GM21390 (cell line): ENCODE data around the gene NRROS.
A peak's percentile ranks its signal among the peaks of the same experiment; 100 is the strongest.
"Not testable (repeated sequence)": the region's sequence is repeated elsewhere in the genome, so short reads cannot be mapped to it uniquely, and the experiment has no call there.

Experiments
- ATAC-seq: cut with Tn5 transposase; IDR thresholded peaks from one replicate; pipeline ENCODE4 v1.9.1; 2021; ENCODE audit not compliant: unreplicated experiment

The NRROS gene

GRCh38 chr3:196639483-196640296 lies at the start of gene NRROS:
Gene NRROS, plus strand, starts transcription at chr3:196639694. Its CDS starts 14,846 bp downstream, at chr3:196654540.
- peak; percentile 36 for ATAC-seq

DNA sequence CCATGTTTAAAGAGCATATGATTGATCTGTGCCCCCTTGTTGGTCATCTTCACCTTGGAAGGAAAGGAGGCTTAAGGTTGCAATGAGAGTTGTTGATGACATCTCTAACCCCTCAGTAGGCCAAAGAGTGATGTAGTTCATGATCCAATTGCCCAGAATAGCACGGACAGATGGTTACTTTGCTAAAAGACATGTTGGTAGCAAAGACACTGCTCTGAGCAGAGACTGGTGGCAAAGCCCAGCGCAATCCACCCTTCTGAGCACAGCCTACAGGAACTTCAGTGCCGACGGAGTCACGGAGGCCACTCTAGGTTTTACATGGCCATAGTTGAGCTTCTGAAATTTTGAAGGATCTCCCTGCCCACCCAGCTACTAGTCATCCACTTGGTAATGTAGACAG lies 49.2 kb upstream of the NRROS start:
- no peak for ATAC-seq

- no peak for ATAC-seq
These were observed 43.1 kb upstream of the NRROS start for GRCh38 chr3:196596355-196596754.

DNA sequence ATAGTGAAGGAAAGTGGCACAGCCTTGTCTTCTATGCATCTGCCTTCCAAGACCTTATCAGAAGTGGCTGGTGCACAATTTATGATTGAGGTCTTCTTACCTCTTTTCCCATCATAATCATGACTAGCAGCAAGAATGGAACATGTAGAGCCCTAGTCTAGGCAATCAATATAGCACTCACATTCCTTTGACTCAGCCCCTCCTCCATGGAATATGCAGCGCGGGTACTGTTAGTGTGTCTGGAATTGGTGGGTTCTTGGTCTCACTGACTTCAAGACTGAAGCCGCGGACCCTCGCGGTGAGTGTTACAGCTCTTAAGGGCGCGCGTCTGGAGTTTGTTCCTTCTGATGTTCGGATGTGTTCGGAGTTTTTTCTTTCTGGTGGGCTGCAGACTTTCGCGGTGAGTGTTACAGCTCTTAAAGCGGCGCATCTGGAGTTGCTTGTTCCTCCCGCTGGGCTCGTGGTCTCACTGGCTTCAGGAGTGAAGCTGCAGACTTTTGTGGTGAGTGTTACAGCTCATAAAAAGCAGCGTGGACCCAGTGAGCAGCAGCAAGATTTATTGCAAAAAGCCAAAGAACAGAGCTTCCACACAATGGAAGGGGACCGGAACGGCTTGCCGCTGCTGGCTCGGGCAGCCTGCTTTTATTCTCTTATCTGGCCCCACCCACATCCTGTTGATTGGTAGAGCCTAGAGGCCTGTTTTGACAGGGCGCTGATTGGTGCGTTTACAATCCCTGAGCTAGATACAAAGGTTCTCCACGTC lies 41.3 kb upstream of the NRROS start:
- ATAC-seq, result not testable (repeated sequence)

DNA sequence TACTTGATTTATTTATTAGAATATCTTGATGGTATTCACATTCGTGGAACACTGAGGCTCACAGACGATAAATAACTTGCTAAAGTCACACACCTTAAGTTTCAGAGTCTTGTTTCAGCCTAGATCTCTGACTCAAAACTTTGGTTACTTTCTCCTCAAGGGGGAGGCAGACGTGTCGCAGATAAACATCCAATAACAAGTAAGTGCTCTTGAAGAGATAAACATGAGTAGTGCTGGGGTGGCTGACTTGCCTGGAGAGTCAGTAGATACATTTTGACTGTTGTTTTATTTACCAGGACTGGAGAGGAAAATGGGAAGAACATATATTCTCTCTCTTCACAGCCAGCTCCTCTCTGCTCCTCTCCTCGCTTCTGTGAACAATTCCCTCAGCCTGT lies 39.8 kb upstream of the NRROS start:
- no peak for ATAC-seq

GRCh38 chr3:196600359-196600758 lies 39.1 kb upstream of the NRROS start:
- no peak for ATAC-seq

DNA sequence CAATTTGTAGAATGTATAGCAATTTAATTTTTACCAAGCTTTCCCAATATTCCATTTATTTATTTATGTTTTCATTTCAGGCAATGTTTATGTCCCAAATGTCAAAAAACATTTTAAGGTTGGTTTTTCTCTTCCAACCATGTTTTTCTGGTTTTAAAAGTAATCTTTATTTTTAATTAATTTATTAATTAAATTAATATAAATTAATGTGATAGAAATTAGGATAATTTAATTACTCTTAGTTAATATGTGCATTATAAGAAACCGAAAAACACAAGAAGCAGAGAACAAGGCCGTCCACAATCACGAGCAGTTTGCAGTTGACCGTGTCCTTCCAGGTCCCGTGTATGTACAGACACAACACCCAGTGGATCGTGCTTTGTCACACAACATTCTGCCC lies 36.8 kb upstream of the NRROS start:
- no peak for ATAC-seq

- ATAC-seq, result no peak
These were observed 35.8 kb upstream of the NRROS start for GRCh38 chr3:196603683-196604082.

GRCh38 chr3:196604548-196604947 lies 34.9 kb upstream of the NRROS start:
- no peak for ATAC-seq

- no peak for ATAC-seq
These were observed 30.8 kb upstream of the NRROS start for GRCh38 chr3:196608693-196609092.

- ATAC-seq, result peak; percentile 81
These were observed 30.1 kb upstream of the NRROS start for GRCh38 chr3:196609343-196609775.

DNA sequence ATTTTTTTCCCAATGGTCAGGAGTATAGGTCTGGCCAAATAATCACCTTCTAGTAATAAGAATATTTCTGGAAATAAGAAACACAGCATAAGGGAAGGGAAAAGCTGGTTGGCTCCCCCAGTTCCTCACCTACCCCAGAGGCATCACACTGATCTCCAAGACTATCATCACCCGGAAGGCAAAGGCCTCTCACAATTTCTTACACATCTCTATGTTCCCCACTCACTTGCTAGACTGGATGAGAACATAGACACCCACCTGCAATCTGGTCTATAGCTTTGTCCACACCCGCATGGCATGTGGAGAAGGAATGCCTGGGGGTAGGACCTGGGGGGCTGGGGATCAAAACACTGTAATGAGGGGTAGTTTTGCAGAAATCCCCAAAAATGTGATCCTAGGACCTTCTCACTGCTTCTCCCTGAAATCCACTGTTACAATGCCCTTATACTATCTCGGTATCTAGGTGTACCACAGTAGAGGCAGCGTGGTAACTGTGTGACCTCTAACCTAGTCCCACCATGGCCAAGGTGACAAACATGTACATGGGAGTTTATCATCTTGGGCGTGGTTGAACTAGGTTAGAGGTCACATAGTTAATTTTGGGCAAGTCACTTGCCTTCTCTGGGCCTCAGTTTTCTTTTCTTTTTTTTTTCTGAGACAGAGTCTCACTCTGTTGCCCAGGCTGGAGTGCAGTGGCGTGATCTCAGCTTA lies 29.5 kb upstream of the NRROS start:
- ATAC-seq, result no peak

DNA sequence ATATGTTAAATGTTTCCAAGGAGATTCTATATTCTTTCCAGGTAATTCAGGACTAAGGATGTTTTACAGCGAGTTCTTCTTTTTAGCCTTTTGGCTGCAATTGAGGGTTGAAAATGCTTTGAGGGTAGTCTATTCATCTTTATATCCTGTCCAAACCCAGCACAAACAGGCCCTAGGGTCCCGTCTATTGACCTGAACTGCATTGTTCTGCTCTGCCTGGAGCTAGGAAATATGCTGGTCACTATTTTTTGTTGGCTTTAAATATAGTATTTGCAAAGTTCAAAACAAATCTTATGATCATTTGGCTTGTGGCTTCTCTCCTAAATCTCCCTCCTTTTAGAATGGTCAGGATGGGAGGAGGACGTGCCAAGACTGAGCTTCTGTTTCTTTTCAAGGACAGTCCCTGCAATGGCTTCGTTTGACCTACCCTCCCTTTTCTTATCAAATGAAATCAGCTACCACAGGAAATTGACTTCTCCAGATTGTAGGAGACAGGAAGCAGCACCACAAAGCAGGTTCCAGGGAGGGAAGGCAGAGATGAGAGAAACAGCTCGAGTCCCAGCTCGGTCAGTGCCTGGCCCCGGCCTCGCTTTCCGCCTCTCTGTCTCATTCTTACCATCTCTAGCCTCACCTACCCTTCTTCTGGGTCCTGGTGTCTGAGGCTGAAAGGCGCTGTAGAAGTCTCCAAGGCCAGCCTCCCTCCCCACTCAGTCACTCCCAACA lies 27.6 kb upstream of the NRROS start:
- no peak for ATAC-seq

DNA sequence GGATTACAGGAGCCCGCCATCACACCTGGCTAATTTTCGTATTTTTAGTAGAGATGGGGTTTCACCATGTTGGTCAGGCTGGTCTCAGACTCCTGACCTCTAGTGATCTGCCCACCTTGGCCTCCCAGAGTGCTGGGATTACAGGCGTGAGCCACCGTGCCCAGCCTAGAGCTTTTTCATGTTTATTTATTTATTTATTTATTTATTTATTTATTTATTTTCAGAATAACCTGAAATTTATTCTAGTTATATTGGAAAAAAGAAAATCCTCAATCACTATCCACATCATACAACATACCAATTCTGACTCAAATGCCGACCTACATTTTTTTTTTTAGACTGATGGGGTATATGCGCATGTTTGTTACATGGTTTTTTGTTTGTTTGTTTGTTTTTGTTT lies 24.3 kb upstream of the NRROS start:
- ATAC-seq, result not testable (repeated sequence)

- no peak for ATAC-seq
These were observed 22.2 kb upstream of the NRROS start for GRCh38 chr3:196617256-196617655.

- ATAC-seq, result no peak
These were observed 20.3 kb upstream of the NRROS start for GRCh38 chr3:196619223-196619622.

DNA sequence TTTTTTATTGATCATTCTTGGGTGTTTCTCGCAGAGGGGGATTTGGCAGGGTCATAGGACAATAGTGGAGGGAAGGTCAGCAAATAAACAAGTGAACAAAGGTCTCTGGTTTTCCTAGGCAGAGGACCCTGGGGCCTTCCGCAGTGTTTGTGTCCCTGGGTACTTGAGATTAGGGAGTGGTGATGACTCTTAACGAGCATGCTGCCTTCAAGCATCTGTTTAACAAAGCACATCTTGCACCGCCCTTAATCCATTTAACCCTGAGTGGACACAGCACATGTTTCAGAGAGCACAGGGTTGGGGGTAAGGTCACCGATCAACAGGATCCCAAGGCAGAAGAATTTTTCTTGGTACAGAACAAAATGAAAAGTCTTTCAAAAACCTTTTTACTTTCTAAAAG lies 19.9 kb upstream of the NRROS start:
- not testable (repeated sequence) for ATAC-seq

- ATAC-seq, result no peak
These were observed 19.3 kb upstream of the NRROS start for GRCh38 chr3:196620161-196620604.

DNA sequence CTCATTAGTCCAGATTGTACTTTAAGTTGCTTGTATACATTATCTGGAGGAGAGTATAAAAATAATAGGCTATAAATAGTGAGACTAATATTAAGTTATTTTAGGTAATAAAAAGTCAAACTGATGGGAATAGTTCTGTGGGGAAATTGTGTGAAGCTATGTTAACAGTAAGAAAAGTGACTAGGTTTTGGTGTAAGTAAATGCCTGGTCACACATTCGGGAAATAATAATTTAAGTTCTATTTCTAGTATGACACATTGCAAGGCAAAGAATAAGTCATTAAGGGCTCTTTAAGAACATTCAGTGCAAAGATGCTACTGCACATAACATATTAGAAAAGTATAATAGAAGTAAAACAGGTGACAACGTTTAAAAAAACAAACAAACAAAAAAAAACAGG lies 18.8 kb upstream of the NRROS start:
- ATAC-seq, result no peak

- ATAC-seq, result no peak
These were observed 17.9 kb upstream of the NRROS start for GRCh38 chr3:196621611-196622010.
